ENCODE results near the gene ATL2.
"Not testable (repeated sequence)": the region's sequence is repeated elsewhere in the genome, so short reads cannot be mapped to it uniquely, and the experiment has no call there.

ATL2 gene

GRCh38 chr2:38394041-38394440 lies 17.0 kb upstream of the ATL2 start:
- TF ChIP-seq TAF1 (IDR thresholded peaks at IDR 0.05; ENCODE audit: low read depth, low read length): no peak
- TF ChIP-seq POU2F2 (IDR thresholded peaks at IDR 0.05; ENCODE audit: low read depth, low read length): no peak
- no peak for TF ChIP-seq PAX5 (IDR thresholded peaks at IDR 0.05; ENCODE audit: insufficient read depth, low read length, severe bottlenecking)
- no peak for TF ChIP-seq SPI1 (IDR thresholded peaks at IDR 0.05; ENCODE audit: low read depth, low read length)
- no peak for TF ChIP-seq POLR2AphosphoS5 (IDR thresholded peaks at IDR 0.05; ENCODE audit: low read depth, low read length)
- TF ChIP-seq POLR2A (IDR thresholded peaks at IDR 0.05; ENCODE audit: low read depth, low read length): no peak
- DNase-seq (ENCODE audit: insufficient read length, low spot score) (no peak), FAIRE-seq (no peak)

GRCh38 chr2:38390947-38391346 lies 13.9 kb upstream of the ATL2 start:
- no peak for DNase-seq (ENCODE audit: insufficient read length, low spot score)
- FAIRE-seq: no peak
- no peak for TF ChIP-seq POLR2AphosphoS5 (IDR thresholded peaks at IDR 0.05; ENCODE audit: low read depth, low read length)
- TF ChIP-seq PAX5 (IDR thresholded peaks at IDR 0.05; ENCODE audit: insufficient read depth, low read length, severe bottlenecking): no peak

- TF ChIP-seq PAX5 (IDR thresholded peaks at IDR 0.05; ENCODE audit: insufficient read depth, low read length, severe bottlenecking): no peak
- no peak for FAIRE-seq
- DNase-seq (ENCODE audit: insufficient read length, low spot score): no peak
Measured at GRCh38 chr2:38387887-38388286, 10.8 kb upstream of the ATL2 start.

GRCh38 chr2:38386821-38387220 lies 9.7 kb upstream of the ATL2 start:
- no peak for FAIRE-seq
- TF ChIP-seq PAX5 (IDR thresholded peaks at IDR 0.05; ENCODE audit: insufficient read depth, low read length, severe bottlenecking): no peak
- TF ChIP-seq TAF1 (IDR thresholded peaks at IDR 0.05; ENCODE audit: low read depth, low read length): no peak
- TF ChIP-seq POLR2AphosphoS5 (IDR thresholded peaks at IDR 0.05; ENCODE audit: low read depth, low read length): no peak
- TF ChIP-seq POU2F2 (IDR thresholded peaks at IDR 0.05; ENCODE audit: low read depth, low read length): no peak
- no peak for TF ChIP-seq POLR2A (IDR thresholded peaks at IDR 0.05; ENCODE audit: low read depth, low read length)
- DNase-seq (ENCODE audit: insufficient read length, low spot score): no peak

- TF ChIP-seq POLR2AphosphoS5 (IDR thresholded peaks at IDR 0.05; ENCODE audit: low read depth, low read length) (no peak), SPI1 (IDR thresholded peaks at IDR 0.05; ENCODE audit: low read depth, low read length) (no peak), POU2F2 (IDR thresholded peaks at IDR 0.05; ENCODE audit: low read depth, low read length) (no peak), TAF1 (IDR thresholded peaks at IDR 0.05; ENCODE audit: low read depth, low read length) (no peak), POLR2A (IDR thresholded peaks at IDR 0.05; ENCODE audit: low read depth, low read length) (no peak), PAX5 (IDR thresholded peaks at IDR 0.05; ENCODE audit: insufficient read depth, low read length, severe bottlenecking) (no peak)
- DNase-seq (ENCODE audit: insufficient read length, low spot score) (no peak), FAIRE-seq (no peak)
Measured at GRCh38 chr2:38386377-38386776, 9.3 kb upstream of the ATL2 start.

- TF ChIP-seq TAF1 (IDR thresholded peaks at IDR 0.05; ENCODE audit: low read depth, low read length) (no peak), SPI1 (IDR thresholded peaks at IDR 0.05; ENCODE audit: low read depth, low read length) (no peak), POLR2A (IDR thresholded peaks at IDR 0.05; ENCODE audit: low read depth, low read length) (no peak), POLR2AphosphoS5 (IDR thresholded peaks at IDR 0.05; ENCODE audit: low read depth, low read length) (no peak), PAX5 (IDR thresholded peaks at IDR 0.05; ENCODE audit: insufficient read depth, low read length, severe bottlenecking) (no peak), POU2F2 (IDR thresholded peaks at IDR 0.05; ENCODE audit: low read depth, low read length) (no peak)
- FAIRE-seq (no peak), DNase-seq (ENCODE audit: insufficient read length, low spot score) (no peak)
Measured at GRCh38 chr2:38384338-38384737, 7.3 kb upstream of the ATL2 start.

GRCh38 chr2:38383741-38384140 lies 6.7 kb upstream of the ATL2 start:
- not testable (repeated sequence) for DNase-seq (ENCODE audit: insufficient read length, low spot score); FAIRE-seq

- FAIRE-seq: no peak
- TF ChIP-seq POLR2A (IDR thresholded peaks at IDR 0.05; ENCODE audit: low read depth, low read length) (no peak), POU2F2 (IDR thresholded peaks at IDR 0.05; ENCODE audit: low read depth, low read length) (no peak), POLR2AphosphoS5 (IDR thresholded peaks at IDR 0.05; ENCODE audit: low read depth, low read length) (no peak), PAX5 (IDR thresholded peaks at IDR 0.05; ENCODE audit: insufficient read depth, low read length, severe bottlenecking) (no peak), TAF1 (IDR thresholded peaks at IDR 0.05; ENCODE audit: low read depth, low read length) (no peak), SPI1 (IDR thresholded peaks at IDR 0.05; ENCODE audit: low read depth, low read length) (no peak)
- no peak for DNase-seq (ENCODE audit: insufficient read length, low spot score)
Measured at GRCh38 chr2:38381381-38382143, 4.5 kb upstream of the ATL2 start.

- TF ChIP-seq SPI1 (IDR thresholded peaks at IDR 0.05; ENCODE audit: low read depth, low read length) (no peak), POU2F2 (IDR thresholded peaks at IDR 0.05; ENCODE audit: low read depth, low read length) (no peak), POLR2AphosphoS5 (IDR thresholded peaks at IDR 0.05; ENCODE audit: low read depth, low read length) (no peak), TAF1 (IDR thresholded peaks at IDR 0.05; ENCODE audit: low read depth, low read length) (no peak), POLR2A (IDR thresholded peaks at IDR 0.05; ENCODE audit: low read depth, low read length) (no peak)
- no peak for FAIRE-seq
- no peak for DNase-seq (ENCODE audit: insufficient read length, low spot score)
Measured at GRCh38 chr2:38380397-38381130, 3.5 kb upstream of the ATL2 start.

GRCh38 chr2:38376346-38377049 lies 575 bp downstream of the ATL2 start:
- DNase-seq (ENCODE audit: insufficient read length, low spot score) (peak; percentile 71), FAIRE-seq (no peak)
- no peak for TF ChIP-seq SPI1 (IDR thresholded peaks at IDR 0.05; ENCODE audit: low read depth, low read length)
- TF ChIP-seq POU2F2 (IDR thresholded peaks at IDR 0.05; ENCODE audit: low read depth, low read length): no peak
- TF ChIP-seq POLR2AphosphoS5 (IDR thresholded peaks at IDR 0.05; ENCODE audit: low read depth, low read length): no peak
- no peak for TF ChIP-seq POLR2A (IDR thresholded peaks at IDR 0.05; ENCODE audit: low read depth, low read length)
- no peak; the same call in 1 of the 2 replicates for TF ChIP-seq TAF1 (IDR thresholded peaks at IDR 0.05; ENCODE audit: low read depth, low read length)
- TF ChIP-seq PAX5 (IDR thresholded peaks at IDR 0.05; ENCODE audit: insufficient read depth, low read length, severe bottlenecking): no peak

Data from GM12891 (cell line).